Measurements from ENCODE around the gene NMNAT2. TPM values are rescaled to one million over a fixed set of nuclear protein-coding genes. Genes with fewer than 3 reads are reported as not detected.

The NMNAT2 gene
- total and polyA plus RNA-seq, 9 donors, result 0.24 to 2.5 (median 0.77) TPM; not detected in 1

DNA sequence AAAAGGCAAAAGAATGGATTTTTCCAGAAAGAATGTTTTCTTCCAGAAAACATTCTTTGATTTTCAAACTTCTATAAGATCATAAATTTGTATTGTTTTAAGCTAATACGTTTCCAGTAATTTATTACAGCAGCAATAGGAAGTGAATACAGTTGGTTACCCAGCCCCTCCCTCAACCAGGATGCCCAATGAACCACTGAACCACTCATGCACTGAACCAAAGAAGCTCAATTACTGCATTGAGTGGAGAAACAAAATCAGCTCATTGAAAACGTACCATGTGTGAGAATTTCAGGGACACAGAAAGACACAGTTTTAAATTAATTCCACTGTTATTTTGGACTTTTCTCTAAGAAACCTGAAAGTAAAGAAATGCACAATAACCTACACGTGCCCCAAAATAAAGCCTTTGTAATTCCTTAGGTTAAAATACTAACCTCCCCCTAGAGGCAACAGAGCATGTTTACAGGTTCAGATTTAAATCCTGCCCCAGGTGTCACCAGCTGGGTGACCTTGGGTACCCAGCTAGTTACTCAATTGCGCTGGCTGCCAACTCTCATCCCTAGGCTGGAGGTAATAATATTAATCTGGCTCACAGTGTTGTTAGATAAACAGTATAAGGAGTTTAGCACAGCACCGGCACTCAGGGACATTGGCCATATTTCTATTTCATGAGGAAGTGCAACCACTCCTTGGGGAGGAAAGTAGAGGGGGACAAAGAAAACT lies 111.7 kb downstream of the NMNAT2 start:
- WGBS, 3 donors, result 15 to 33% (median 28%) methylated on average over 5 of the region's 5 CpGs
- Histone ChIP-seq H3K4me1 (ENCODE audit: insufficient read depth) (peaks cover 11% of the 10 kb centered on the region), H3K9me3 (no peaks in the 10 kb centered on the region), H3K27ac (no peak overlapping the region), H3K4me3 (no peak overlapping the region), H3K36me3 (no peaks in the 10 kb centered on the region), H3K27me3 (no peaks in the 10 kb centered on the region)
- intact Hi-C loops (cut with DNase I), result no loop called here
- no peak for TF ChIP-seq POLR2A (IDR thresholded peaks at IDR 0.05)
- TF ChIP-seq, protein P1, sequence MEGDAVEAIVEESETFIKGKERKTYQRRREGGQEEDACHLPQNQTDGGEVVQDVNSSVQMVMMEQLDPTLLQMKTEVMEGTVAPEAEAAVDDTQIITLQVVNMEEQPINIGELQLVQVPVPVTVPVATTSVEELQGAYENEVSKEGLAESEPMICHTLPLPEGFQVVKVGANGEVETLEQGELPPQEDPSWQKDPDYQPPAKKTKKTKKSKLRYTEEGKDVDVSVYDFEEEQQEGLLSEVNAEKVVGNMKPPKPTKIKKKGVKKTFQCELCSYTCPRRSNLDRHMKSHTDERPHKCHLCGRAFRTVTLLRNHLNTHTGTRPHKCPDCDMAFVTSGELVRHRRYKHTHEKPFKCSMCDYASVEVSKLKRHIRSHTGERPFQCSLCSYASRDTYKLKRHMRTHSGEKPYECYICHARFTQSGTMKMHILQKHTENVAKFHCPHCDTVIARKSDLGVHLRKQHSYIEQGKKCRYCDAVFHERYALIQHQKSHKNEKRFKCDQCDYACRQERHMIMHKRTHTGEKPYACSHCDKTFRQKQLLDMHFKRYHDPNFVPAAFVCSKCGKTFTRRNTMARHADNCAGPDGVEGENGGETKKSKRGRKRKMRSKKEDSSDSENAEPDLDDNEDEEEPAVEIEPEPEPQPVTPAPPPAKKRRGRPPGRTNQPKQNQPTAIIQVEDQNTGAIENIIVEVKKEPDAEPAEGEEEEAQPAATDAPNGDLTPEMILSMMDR (IDR thresholded peaks at IDR 0.05), result no peak
- no peak for TF ChIP-seq EP300 (IDR thresholded peaks at IDR 0.05)
- DNase-seq, result no peak

DNA sequence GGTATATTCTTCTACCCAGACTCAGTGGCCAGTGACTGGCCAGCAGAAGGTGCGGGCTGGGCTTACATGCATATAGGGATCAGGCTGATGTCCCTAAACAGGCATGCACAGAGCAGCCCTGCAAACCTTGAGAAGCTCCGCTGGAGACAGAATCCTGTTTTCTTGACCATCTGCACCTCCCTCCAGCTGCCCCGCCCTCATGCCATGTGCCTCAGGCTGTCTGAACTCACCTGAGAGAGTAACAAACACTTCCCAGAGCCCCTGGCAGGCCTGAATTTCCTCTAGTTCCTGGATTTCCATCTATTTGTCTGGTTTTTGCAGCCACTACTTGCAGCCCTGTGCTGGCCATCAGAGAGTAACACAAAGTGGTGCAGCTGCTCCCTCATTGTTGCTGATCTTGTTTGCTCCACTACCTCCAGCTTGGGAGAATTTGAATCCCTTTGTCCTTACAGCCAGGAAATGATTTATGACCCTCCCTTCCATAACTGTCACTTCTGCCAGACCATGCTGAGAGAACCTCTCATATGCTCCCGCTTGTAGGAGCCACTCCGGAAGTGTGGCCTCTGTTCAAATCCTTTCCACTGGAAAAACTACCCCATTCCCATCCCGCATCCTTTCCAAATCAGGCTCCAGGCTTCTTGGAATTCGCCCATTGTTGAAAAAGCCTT lies 113.6 kb downstream of the NMNAT2 start:
- intact Hi-C loops (cut with DNase I), result no loop called here
- WGBS, 3 donors, result 75 to 90% (median 85%) methylated on average over 7 of the region's 7 CpGs
- H3K36me3 ChIP-seq, result no peaks in the 10 kb centered on the region
- H3K27me3 ChIP-seq, result no peaks in the 10 kb centered on the region
- DNase-seq, result no peak
- TF ChIP-seq, protein P1 (IDR thresholded peaks at IDR 0.05), result no peak
- TF ChIP-seq EP300 (IDR thresholded peaks at IDR 0.05) (no peak), POLR2A (IDR thresholded peaks at IDR 0.05) (no peak)
- no peak overlapping the region for H3K4me3 ChIP-seq
- H3K27ac ChIP-seq, result no peak overlapping the region
- H3K9me3 ChIP-seq, result no peaks in the 10 kb centered on the region
- peaks cover 10% of the 10 kb centered on the region for H3K4me1 ChIP-seq (ENCODE audit: insufficient read depth)

DNA sequence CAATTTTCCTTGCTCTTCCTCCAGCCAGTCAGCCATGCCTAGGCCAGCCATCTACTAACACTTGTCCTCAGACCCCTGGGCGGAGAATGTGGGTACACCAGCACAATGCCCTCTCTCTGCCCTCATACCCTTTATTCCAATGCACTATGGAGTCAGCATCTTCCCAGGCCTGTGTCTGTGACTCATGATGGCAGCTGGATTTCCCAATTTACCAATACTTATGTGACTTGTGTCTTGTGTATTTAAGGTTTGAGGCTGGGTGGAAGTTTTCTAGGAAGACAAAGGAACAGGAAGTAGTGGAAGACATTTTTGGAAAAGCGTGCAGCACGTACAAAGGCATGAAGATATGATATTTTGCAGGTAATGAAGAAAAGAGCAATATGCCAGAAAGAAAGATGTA lies 114.3 kb downstream of the NMNAT2 start:
- H3K4me1 ChIP-seq (ENCODE audit: insufficient read depth), result peaks cover 10% of the 10 kb centered on the region
- TF ChIP-seq POLR2A (IDR thresholded peaks at IDR 0.05), result no peak
- TF ChIP-seq, protein P1 (IDR thresholded peaks at IDR 0.05), result no peak
- TF ChIP-seq EP300 (IDR thresholded peaks at IDR 0.05), result no peak
- no peak overlapping the region for H3K27ac ChIP-seq
- H3K4me3 ChIP-seq, result no peak overlapping the region
- WGBS, 3 donors, result 93 to 98% (median 94%) methylated on average over 3 of the region's 3 CpGs
- intact Hi-C loops (cut with DNase I), result no loop called here
- H3K9me3 ChIP-seq, result no peaks in the 10 kb centered on the region
- no peaks in the 10 kb centered on the region for H3K36me3 ChIP-seq
- no peaks in the 10 kb centered on the region for H3K27me3 ChIP-seq
- DNase-seq, result no peak

DNA sequence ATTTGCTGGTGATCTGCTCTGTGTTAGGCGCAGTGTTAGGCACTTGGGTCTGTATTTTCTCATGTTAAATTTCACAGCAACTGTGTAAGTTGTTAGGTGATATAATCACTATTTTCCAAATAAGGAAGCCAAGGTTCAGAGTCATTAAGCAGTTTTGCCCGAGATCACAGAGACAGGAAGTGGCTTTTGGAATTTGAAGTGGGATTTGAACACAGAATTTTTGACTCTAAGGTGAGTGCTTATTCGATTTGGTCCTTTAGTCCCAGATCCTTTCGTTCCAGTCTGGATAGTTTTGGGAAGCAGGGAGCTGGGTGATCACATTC lies 114.9 kb downstream of the NMNAT2 start:
- Histone ChIP-seq H3K27me3 (no peaks in the 10 kb centered on the region), H3K9me3 (no peaks in the 10 kb centered on the region), H3K4me1 (ENCODE audit: insufficient read depth) (peaks cover 10% of the 10 kb centered on the region), H3K4me3 (no peak overlapping the region), H3K27ac (no peak overlapping the region), H3K36me3 (no peaks in the 10 kb centered on the region)
- intact Hi-C loops (cut with DNase I), result no loop called here
- WGBS, 3 donors, result 51 to 72% (median 57%) methylated on average over 4 of the region's 4 CpGs
- DNase-seq, result no peak
- no peak for TF ChIP-seq POLR2A (IDR thresholded peaks at IDR 0.05)
- TF ChIP-seq, protein P1 (IDR thresholded peaks at IDR 0.05), result no peak
- TF ChIP-seq EP300 (IDR thresholded peaks at IDR 0.05), result no peak

Data from ovary (tissue), 9 donors.